ENCODE measurements around the gene PSMG2. TPM values are rescaled to one million over a fixed set of nuclear protein-coding genes. Genes with fewer than 3 reads are reported as not detected.
A peak's percentile ranks its signal among the peaks of the same experiment; 100 is the strongest.

Gene PSMG2
- total and polyA plus RNA-seq, 2 of the 13 experiments (the other 11 are each of a cell fraction or from before 2014, with no cell fraction given), result 53.4 to 94.8 TPM

GRCh38 chr18:12766986-12767433, 64.2 kb downstream of the PSMG2 start (continued):
- TF ChIP-seq KLF15 (CRISPR knock-in tag; IDR thresholded peaks at IDR 0.05; ENCODE audit: borderline replicate concordance), result no peak
- no peak for TF ChIP-seq ELK4 (CRISPR knock-in tag; IDR thresholded peaks at IDR 0.05; ENCODE audit: borderline replicate concordance)
- TF ChIP-seq MYPOP (CRISPR knock-in tag; IDR thresholded peaks at IDR 0.05), result 0 out of 2 replicates have a peak, but pooled peaks have one; percentile 23
- no peak for TF ChIP-seq ETV6 (CRISPR knock-in tag; conservative IDR thresholded peaks at IDR 0.05)
- TF ChIP-seq ZNF432 (CRISPR knock-in tag; IDR thresholded peaks at IDR 0.05; ENCODE audit: borderline replicate concordance), result no peak
- 0 out of 2 replicates have a peak, but pooled peaks have one; percentile 17 for TF ChIP-seq HNF1B (CRISPR knock-in tag; IDR thresholded peaks at IDR 0.05)
- TF ChIP-seq SP4 (CRISPR knock-in tag; IDR thresholded peaks at IDR 0.05), result no peak
- no peak for TF ChIP-seq LCORL (IDR thresholded peaks at IDR 0.05)
- TF ChIP-seq LCORL (CRISPR knock-in tag; IDR thresholded peaks at IDR 0.05), result peak; percentile 73; the same call in 1 of the 2 replicates
- TF ChIP-seq TP53 (CRISPR knock-in tag; conservative IDR thresholded peaks at IDR 0.05), result no peak
- TF ChIP-seq HNRNPK (IDR thresholded peaks at IDR 0.05; ENCODE audit: low read depth, low read length, poor library complexity, severe bottlenecking), result no peak
- no peak for TF ChIP-seq PAWR (CRISPR knock-in tag; IDR thresholded peaks at IDR 0.05; ENCODE audit: borderline replicate concordance)
- TF ChIP-seq ZNF124 (CRISPR knock-in tag; IDR thresholded peaks at IDR 0.05), result 0 out of 2 replicates have a peak, but pooled peaks have one; percentile 39
- peak; percentile 71 for TF ChIP-seq ZGPAT (CRISPR knock-in tag; IDR thresholded peaks at IDR 0.05)
- TF ChIP-seq FOXP4 (CRISPR knock-in tag; IDR thresholded peaks at IDR 0.05), result peak; percentile 44; the same call in 1 of the 2 replicates
- peak; percentile 65; the same call in 1 of the 2 replicates for TF ChIP-seq ZBTB39 (CRISPR knock-in tag; IDR thresholded peaks at IDR 0.05)
- no peak for TF ChIP-seq TRAFD1 (CRISPR knock-in tag; IDR thresholded peaks at IDR 0.05; ENCODE audit: borderline replicate concordance)
- TF ChIP-seq ZNF75D (CRISPR knock-in tag; IDR thresholded peaks at IDR 0.05; ENCODE audit: borderline replicate concordance), result no peak

Measured in HepG2 (cell line).